AG09309 (cell line): ENCODE measurements around the gene TSPAN3.

Experiments used
- DNase-seq: peaks from one replicate; pipeline ENCODE4 v3.0.0-alpha.2; 2010; ENCODE audit warnings: low read depth
- H3K4me3 ChIP-seq: 2 replicates; pipeline ENCODE4 v1.5.1; 2011; ENCODE audit warnings: mild to moderate bottlenecking, low read depth, low read length, moderate library complexity; ENCODE audit not compliant: control insufficient read depth
- CTCF ChIP-seq: IDR thresholded peaks from 2 replicates; pipeline ENCODE4 v1.5.1; 2011; ENCODE audit warnings: mild to moderate bottlenecking, low read depth, low read length, inconsistent platforms; ENCODE audit not compliant: insufficient read depth, control insufficient read depth; ENCODE audit errors: missing control alignments

TSPAN3 gene

GRCh38 chr15:77042245-77042919 is 28.5 kb downstream of the TSPAN3 start:
- DNase-seq = no peak
- TF ChIP-seq CTCF = no peak
- H3K4me3 ChIP-seq = no peak overlapping the region

- no peak overlapping the region for H3K4me3 ChIP-seq
- TF ChIP-seq CTCF = no peak
- DNase-seq = peak; percentile 32
These were observed 30.2 kb downstream of the TSPAN3 start for GRCh38 chr15:77040673-77041072.

GRCh38 chr15:77039848-77040247 is 31.1 kb downstream of the TSPAN3 start:
- no peak for TF ChIP-seq CTCF

GRCh38 chr15:77039217-77039533 is 31.7 kb downstream of the TSPAN3 start:
- no peak for TF ChIP-seq CTCF
- H3K4me3 ChIP-seq = no peak overlapping the region
- DNase-seq = no peak

More at GRCh38 chr15:77039848-77040247, 31.1 kb downstream of the TSPAN3 start:
- DNase-seq = no peak
- no peak overlapping the region for H3K4me3 ChIP-seq

- no peak for DNase-seq
- no peak for TF ChIP-seq CTCF
- no peak overlapping the region for H3K4me3 ChIP-seq
These were observed 32.3 kb downstream of the TSPAN3 start for GRCh38 chr15:77038312-77039216.

GRCh38 chr15:77037388-77038209 is 33.3 kb downstream of the TSPAN3 start:
- no peak overlapping the region for H3K4me3 ChIP-seq
- no peak for DNase-seq
- no peak for TF ChIP-seq CTCF
